ENCODE results near the gene TIE1.

The TIE1 gene

DNA sequence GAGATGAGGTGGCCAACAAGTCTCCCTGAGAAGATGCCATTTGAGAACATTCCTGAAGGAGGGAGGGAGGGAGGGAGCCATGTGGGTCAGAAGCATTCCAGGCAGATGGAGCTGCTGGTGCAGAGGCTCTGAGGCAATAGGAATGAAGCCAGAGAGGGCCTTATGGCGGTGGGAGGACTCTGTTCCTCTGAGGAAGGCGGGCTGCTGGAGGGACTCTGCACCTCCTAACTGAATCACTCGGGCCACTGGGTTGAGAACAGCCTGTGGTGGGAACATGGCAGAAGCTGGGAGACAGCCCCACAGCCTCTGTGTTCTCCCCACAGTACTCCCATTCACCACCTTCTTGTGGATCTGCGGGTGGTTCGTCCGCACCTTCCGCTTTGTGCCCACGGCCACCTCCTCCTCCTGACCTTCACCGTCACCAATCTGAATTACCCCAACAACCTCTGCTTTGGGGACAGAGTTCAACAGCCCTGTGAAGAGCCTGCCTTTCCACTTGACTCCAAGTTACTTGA is 33.4 kb upstream of the TIE1 start:
- Histone ChIP-seq H3K9me3 (ENCODE audit: control insufficient read depth, insufficient read depth, low read length) (no peaks in the 10 kb centered on the region), H3K4me1 (ENCODE audit: control insufficient read depth, insufficient read depth, low read length) (peaks cover 5% of the 10 kb centered on the region), H3K4me3 (ENCODE audit: low read length) (no peak overlapping the region), H3K36me3 (ENCODE audit: control insufficient read depth, insufficient read depth, low read length) (no peaks in the 10 kb centered on the region), H3K27me3 (ENCODE audit: control insufficient read depth, insufficient read depth, low read length) (no peaks in the 10 kb centered on the region), H3K27ac (ENCODE audit: low read length) (no peak overlapping the region)
- no peak for DNase-seq (ENCODE audit: low read depth, low spot score)
- no CpG with 5 or more reads among the region's 9 CpGs for WGBS (ENCODE audit: insufficient coverage, insufficient read length)

DNA sequence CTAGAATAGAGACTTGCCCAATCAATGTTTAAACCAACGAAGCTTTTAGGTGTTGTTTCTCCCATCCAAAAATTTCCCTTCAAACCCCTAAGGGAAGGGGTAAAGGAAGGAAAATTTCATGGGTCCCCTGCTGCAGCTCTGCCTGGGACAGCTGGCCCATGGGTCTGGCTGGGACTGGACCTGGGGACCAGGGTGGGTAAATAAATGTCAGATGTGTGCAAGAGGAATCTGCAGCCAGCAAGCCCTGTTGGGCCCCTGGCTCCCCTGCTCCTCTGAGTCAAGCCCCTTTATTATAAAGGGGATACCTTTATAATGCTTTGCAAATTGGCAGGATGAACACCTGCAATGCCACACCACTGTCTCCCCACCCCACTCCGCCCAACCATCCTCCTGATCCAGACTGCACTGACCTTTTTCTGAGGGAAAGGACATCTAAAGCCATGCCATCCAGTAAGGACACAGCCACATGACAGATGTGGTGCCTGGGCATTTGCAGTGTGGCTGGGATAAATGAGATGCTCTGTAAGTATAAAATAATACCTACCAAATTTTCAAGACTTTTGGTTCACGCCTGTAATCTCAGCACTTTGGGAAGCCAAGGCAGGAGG is 32.9 kb upstream of the TIE1 start:
- Histone ChIP-seq H3K36me3 (ENCODE audit: control insufficient read depth, insufficient read depth, low read length) (0 out of 2 replicates have a peak, but pooled peaks cover under 1% of the 10 kb centered on the region), H3K27me3 (ENCODE audit: control insufficient read depth, insufficient read depth, low read length) (no peaks in the 10 kb centered on the region), H3K9me3 (ENCODE audit: control insufficient read depth, insufficient read depth, low read length) (no peaks in the 10 kb centered on the region), H3K4me3 (ENCODE audit: low read length) (no peak overlapping the region), H3K27ac (ENCODE audit: low read length) (no peak overlapping the region), H3K4me1 (ENCODE audit: control insufficient read depth, insufficient read depth, low read length) (peaks cover 5% of the 10 kb centered on the region)
- WGBS (ENCODE audit: insufficient coverage, insufficient read length) = no CpG with 5 or more reads among the region's 3 CpGs
- DNase-seq (ENCODE audit: low read depth, low spot score) = no peak

DNA sequence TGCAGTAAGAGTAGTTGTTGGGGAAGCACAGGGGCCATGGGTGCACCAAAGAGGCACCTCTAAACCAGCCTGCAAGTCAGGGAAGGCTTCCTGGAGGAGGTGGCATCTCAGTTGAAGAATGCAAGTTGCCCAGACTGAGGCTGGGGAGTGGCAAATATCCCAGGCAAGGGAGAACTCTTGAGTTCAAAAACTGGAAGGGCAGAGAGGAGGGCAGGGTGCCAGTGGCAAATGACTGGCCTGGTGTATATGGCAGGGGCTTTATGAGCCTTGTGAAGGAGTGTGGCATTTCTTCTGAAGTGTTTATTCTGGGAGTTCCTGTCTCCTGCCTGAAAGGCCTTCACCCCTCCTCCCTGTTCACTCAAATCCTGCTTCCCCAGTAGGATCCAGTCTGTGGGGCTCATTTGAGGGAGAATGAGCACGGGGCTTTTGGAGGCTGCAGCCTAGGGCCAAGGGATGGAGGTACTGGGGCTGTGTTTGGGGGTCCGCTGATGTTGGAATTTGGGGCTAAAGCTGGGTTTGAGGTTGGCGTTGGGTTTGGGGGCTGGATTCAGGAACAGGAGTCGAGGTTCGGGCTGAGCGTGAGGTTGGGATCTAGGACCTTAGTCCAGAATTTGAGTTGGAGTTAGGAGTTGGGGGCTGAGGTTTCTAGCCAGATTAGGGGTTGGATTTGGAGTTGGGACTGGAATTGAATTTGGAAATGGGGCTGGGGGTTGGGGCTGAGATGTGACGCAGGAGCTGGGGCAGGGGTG is 31.0 kb upstream of the TIE1 start, which contains the start of gene TMEM125:
TSS of gene TMEM125 (plus strand) at position 357 of the 749 bp plus-strand sequence. CDS start 2,740 bp downstream, outside the sequence.
- no peaks in the 10 kb centered on the region for H3K9me3 ChIP-seq (ENCODE audit: control insufficient read depth, insufficient read depth, low read length)
- no peak within 1 kb of the TSS for H3K27ac ChIP-seq (ENCODE audit: low read length)
- H3K36me3 ChIP-seq (ENCODE audit: control insufficient read depth, insufficient read depth, low read length) = peaks cover 7% of the 10 kb centered on the region; the same call in 1 of the 2 replicates
- peak within 1 kb of the TSS; percentile 44; the same call in 1 of the 2 replicates for H3K4me3 ChIP-seq (ENCODE audit: low read length)
- no peaks in the 10 kb centered on the region for H3K27me3 ChIP-seq (ENCODE audit: control insufficient read depth, insufficient read depth, low read length)
- DNase-seq (ENCODE audit: low read depth, low spot score) = no peak
- peaks cover 5% of the 10 kb centered on the region for H3K4me1 ChIP-seq (ENCODE audit: control insufficient read depth, insufficient read depth, low read length)
- WGBS (ENCODE audit: insufficient coverage, insufficient read length) = no CpG with 5 or more reads among the region's 7 CpGs

DNA sequence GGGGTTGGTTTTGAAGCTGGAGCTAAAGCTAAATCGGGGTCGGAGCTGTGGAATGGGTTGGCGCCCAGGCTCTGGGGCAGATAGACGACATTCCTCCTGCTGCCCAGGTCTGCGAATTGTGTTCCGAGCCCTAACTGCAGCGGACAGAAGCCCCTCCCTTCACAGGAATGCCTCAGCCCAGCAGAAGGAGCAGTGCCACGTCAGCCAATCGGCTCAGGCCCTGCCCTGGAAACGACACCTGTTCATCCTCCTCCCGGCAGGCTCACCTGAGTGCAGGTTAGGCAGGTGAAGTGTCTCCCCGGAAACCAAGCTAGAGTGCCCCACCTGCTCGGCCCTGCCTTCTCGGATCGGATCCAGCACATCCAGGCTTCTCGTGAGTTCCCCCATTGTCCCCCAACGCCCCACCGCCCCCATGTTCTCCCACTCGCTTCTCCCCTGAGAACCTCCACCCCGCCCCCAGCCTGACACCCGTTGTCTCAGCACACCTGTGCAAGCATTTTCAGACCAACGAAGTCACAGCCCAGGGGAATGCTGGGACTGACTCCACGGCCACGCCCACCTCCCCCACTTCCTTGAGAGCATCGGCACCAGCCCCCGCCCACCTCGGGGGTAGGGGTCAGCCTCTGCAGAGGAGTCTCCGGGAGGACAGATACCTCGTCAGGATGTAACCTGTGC is 30.2 kb upstream of the TIE1 start:
- Histone ChIP-seq H3K4me1 (ENCODE audit: control insufficient read depth, insufficient read depth, low read length) (peaks cover 5% of the 10 kb centered on the region), H3K9me3 (ENCODE audit: control insufficient read depth, insufficient read depth, low read length) (no peaks in the 10 kb centered on the region), H3K36me3 (ENCODE audit: control insufficient read depth, insufficient read depth, low read length) (peaks cover 7% of the 10 kb centered on the region; the same call in 1 of the 2 replicates), H3K27ac (ENCODE audit: low read length) (no peak overlapping the region), H3K27me3 (ENCODE audit: control insufficient read depth, insufficient read depth, low read length) (no peaks in the 10 kb centered on the region), H3K4me3 (ENCODE audit: low read length) (peak overlapping the region; percentile 44; the same call in 1 of the 2 replicates)
- peak; percentile 92 for DNase-seq (ENCODE audit: low read depth, low spot score)
- WGBS (ENCODE audit: insufficient coverage, insufficient read length) = no CpG with 5 or more reads among the region's 29 CpGs

- DNase-seq (ENCODE audit: low read depth, low spot score) = no peak
- Histone ChIP-seq H3K9me3 (ENCODE audit: control insufficient read depth, insufficient read depth, low read length) (no peaks in the 10 kb centered on the region), H3K4me3 (ENCODE audit: low read length) (peak overlapping the region; percentile 44; the same call in 1 of the 2 replicates), H3K4me1 (ENCODE audit: control insufficient read depth, insufficient read depth, low read length) (peaks cover 5% of the 10 kb centered on the region), H3K27ac (ENCODE audit: low read length) (no peak overlapping the region), H3K36me3 (ENCODE audit: control insufficient read depth, insufficient read depth, low read length) (peaks cover 7% of the 10 kb centered on the region; the same call in 1 of the 2 replicates), H3K27me3 (ENCODE audit: control insufficient read depth, insufficient read depth, low read length) (no peaks in the 10 kb centered on the region)
- WGBS (ENCODE audit: insufficient coverage, insufficient read length) = no CpG with 5 or more reads among the region's 12 CpGs
Measured at GRCh38 chr1:43271186-43272118, 29.3 kb upstream of the TIE1 start.

DNA sequence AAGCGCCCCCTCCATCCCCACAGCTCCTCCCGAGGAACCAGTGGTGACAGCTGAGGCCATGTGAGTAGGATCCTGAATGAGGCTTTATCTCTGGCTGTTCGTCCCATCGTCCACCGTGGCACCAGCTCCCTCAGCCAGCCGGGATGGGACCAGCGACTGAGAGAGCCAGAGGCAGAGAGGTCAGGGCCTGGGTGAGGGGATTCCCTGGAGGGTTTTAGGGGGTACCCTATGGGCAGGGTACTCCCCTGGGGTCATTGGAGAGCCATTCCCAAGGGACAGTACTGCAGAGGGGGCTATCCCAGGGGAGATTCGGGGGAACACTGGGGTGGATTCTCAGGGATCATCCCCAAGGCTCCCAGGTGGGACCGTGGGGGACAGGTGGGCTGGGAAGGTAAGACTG is 28.6 kb upstream of the TIE1 start:
- Histone ChIP-seq H3K9me3 (ENCODE audit: control insufficient read depth, insufficient read depth, low read length) (no peaks in the 10 kb centered on the region), H3K4me1 (ENCODE audit: control insufficient read depth, insufficient read depth, low read length) (peaks cover 5% of the 10 kb centered on the region), H3K27me3 (ENCODE audit: control insufficient read depth, insufficient read depth, low read length) (no peaks in the 10 kb centered on the region), H3K27ac (ENCODE audit: low read length) (no peak overlapping the region), H3K4me3 (ENCODE audit: low read length) (no peak overlapping the region), H3K36me3 (ENCODE audit: control insufficient read depth, insufficient read depth, low read length) (peaks cover 7% of the 10 kb centered on the region; the same call in 1 of the 2 replicates)
- no peak for DNase-seq (ENCODE audit: low read depth, low spot score)
- WGBS (ENCODE audit: insufficient coverage, insufficient read length) = no CpG with 5 or more reads among the region's 9 CpGs

DNA sequence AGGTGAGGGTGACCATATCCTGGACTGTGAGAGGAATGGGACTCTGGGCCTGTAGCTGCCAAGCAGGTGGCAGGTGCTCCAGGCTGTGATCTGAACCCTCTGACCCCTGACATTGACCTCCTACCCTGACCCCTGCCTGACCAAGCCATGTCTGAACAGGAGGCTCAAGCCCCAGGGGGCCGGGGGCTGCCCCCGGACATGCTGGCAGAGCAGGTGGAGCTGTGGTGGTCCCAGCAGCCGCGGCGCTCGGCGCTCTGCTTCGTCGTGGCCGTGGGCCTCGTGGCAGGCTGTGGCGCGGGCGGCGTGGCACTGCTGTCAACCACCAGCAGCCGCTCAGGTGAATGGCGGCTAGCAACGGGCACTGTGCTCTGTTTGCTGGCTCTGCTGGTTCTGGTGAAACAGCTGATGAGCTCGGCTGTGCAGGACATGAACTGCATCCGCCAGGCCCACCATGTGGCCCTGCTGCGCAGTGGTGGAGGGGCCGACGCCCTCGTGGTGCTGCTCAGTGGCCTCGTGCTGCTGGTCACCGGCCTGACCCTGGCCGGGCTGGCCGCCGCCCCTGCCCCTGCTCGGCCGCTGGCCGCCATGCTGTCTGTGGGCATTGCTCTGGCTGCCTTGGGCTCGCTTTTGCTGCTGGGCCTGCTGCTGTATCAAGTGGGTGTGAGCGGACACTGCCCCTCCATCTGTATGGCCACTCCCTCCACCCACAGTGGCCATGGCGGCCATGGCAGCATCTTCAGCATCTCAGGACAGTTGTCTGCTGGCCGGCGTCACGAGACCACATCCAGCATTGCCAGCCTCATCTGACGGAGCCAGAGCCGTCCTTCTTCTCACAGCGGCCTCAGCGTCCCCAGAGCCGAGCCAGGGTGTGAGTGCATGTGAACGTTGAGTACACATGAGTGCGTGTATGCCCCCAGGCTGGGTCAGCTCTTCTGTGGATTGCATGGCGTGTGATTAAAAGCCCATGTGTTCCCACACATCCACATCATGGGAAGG is 27.9 kb upstream of the TIE1 start:
- Histone ChIP-seq H3K27ac (ENCODE audit: low read length) (no peak overlapping the region), H3K36me3 (ENCODE audit: control insufficient read depth, insufficient read depth, low read length) (peaks cover 7% of the 10 kb centered on the region; the same call in 1 of the 2 replicates), H3K4me1 (ENCODE audit: control insufficient read depth, insufficient read depth, low read length) (peaks cover 5% of the 10 kb centered on the region), H3K27me3 (ENCODE audit: control insufficient read depth, insufficient read depth, low read length) (no peaks in the 10 kb centered on the region), H3K9me3 (ENCODE audit: control insufficient read depth, insufficient read depth, low read length) (no peaks in the 10 kb centered on the region), H3K4me3 (ENCODE audit: low read length) (no peak overlapping the region)
- WGBS (ENCODE audit: insufficient coverage, insufficient read length) = no CpG with 5 or more reads among the region's 46 CpGs
- DNase-seq (ENCODE audit: low read depth, low spot score) = no peak

DNA sequence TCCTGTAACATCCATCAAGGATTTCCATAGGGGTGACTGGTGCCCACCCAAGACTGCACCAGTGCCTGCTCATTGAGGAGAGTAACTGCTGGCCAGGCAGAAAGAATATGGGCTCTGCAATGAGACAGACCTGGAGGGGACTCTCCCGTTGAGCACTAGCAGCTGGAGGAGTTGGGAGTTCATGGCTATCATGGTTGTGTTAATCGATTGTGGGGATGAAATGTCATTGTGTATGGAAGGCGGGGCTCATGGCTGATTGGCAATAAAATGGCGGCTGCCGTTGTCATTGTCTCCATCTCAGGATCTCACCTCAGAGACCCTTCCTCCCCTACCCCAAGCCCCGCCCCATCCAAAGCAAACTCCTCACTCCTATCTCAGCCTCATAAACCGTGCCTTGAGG is 27.1 kb upstream of the TIE1 start:
- WGBS (ENCODE audit: insufficient coverage, insufficient read length) = no CpG with 5 or more reads among the region's 7 CpGs
- DNase-seq (ENCODE audit: low read depth, low spot score) = no peak
- no peaks in the 10 kb centered on the region for H3K9me3 ChIP-seq (ENCODE audit: control insufficient read depth, insufficient read depth, low read length)
- H3K27ac ChIP-seq (ENCODE audit: low read length) = no peak overlapping the region
- no peak overlapping the region for H3K4me3 ChIP-seq (ENCODE audit: low read length)
- no peaks in the 10 kb centered on the region for H3K27me3 ChIP-seq (ENCODE audit: control insufficient read depth, insufficient read depth, low read length)
- peaks cover 7% of the 10 kb centered on the region; the same call in 1 of the 2 replicates for H3K36me3 ChIP-seq (ENCODE audit: control insufficient read depth, insufficient read depth, low read length)
- peaks cover 5% of the 10 kb centered on the region for H3K4me1 ChIP-seq (ENCODE audit: control insufficient read depth, insufficient read depth, low read length)

Data from iPS DF 6.9 (cell line).